GM20000 (cell line): ENCODE measurements around the gene METTL8.

Experiments used
- DNase-seq: peaks from one replicate; pipeline ENCODE4 v3.0.0; 2012; ENCODE audit warnings: low spot score
- TF ChIP-seq, protein P1 (sequence below): IDR thresholded peaks from 2 replicates; pipeline ENCODE4 v1.5.1; 2012; ENCODE audit warnings: mild to moderate bottlenecking, control low read depth; ENCODE audit errors: extremely low read depth, missing control alignments

Gene METTL8

DNA sequence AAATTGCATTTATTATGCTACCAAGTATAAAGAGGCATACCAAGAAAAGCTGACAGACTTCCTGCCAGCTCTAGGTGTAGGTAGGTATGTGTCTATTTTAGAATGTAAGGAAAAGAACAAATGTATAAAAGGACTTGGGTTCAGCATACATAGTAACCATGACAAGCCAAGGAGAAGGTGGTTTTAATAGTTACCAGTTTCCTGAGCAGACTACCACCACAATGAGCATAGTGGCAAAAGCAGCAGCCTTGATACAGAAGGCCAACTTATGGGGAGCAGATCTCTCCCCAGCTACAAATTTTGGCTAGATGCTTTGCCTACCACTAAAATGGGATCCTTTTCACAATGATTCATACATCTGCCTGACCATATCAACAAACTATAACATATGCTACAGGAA is 34.5 kb downstream of the METTL8 start:
- no peak for DNase-seq
- TF ChIP-seq, protein P1, sequence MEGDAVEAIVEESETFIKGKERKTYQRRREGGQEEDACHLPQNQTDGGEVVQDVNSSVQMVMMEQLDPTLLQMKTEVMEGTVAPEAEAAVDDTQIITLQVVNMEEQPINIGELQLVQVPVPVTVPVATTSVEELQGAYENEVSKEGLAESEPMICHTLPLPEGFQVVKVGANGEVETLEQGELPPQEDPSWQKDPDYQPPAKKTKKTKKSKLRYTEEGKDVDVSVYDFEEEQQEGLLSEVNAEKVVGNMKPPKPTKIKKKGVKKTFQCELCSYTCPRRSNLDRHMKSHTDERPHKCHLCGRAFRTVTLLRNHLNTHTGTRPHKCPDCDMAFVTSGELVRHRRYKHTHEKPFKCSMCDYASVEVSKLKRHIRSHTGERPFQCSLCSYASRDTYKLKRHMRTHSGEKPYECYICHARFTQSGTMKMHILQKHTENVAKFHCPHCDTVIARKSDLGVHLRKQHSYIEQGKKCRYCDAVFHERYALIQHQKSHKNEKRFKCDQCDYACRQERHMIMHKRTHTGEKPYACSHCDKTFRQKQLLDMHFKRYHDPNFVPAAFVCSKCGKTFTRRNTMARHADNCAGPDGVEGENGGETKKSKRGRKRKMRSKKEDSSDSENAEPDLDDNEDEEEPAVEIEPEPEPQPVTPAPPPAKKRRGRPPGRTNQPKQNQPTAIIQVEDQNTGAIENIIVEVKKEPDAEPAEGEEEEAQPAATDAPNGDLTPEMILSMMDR, result no peak

DNA sequence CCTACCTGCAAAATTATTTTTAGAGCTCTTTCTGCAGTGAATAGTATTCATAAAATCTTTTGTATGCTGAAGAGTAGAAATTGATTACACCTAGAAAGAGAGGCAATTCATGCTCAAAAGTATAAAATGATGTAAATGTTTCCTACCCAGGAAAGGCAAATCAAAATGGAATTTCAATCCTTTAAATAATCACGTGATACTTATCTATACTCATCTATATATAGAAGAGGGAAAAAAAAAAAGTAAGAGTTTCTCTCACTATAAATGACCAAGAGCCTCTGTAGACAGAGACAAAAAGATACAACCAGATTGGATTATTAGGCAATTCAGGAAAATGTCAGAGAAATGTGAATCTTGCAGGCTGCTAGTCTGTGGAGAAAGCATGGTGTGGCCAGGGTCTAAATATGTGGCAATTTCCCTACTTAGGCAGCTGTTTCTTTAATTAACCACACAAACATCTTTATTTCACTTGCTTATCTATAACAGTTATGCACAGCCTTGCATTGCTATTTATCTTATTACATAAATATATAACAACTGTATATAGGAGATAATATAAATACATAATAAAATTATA is 39.5 kb downstream of the METTL8 start:
- DNase-seq, result no peak
- TF ChIP-seq, protein P1, result no peak

DNA sequence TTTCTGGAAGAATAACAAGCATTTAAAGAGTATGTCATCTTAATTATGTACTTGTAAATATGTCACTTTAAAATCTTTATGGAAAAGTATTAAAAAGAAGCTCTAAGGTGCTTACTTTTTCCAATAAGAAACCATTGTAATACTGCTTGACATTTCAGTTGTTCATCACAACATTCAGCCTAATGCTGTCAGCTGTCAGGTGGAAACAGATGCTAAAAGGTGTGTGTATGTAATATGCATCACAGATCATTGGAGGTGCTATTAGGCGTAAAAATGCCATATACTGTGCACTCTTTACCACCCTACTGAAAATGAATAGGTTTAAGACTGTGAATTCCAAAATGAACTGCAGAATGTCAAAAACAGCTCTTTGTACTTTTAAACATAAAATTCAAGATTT is 40.3 kb downstream of the METTL8 start:
- TF ChIP-seq, protein P1, result no peak
- no peak for DNase-seq

DNA sequence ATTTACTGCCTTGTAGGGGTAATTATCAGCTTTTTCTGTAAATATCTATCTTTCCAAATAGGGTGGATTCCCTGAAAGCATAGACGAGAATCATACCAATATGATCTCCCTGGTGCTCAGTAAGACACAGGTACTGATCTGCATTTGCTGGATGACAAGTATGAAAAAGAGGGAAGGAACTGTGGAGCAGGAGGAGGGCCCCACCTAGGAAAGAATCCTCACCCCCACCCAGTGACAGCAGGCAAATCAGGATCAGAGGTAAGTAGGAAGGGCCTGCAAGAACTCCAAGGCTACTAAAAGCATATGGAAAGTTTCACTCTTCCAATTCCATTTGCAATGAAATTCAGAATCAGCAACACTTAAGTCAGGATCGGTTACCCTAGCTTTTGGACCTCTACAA is 42.3 kb downstream of the METTL8 start:
- TF ChIP-seq, protein P1, result no peak
- no peak for DNase-seq

DNA sequence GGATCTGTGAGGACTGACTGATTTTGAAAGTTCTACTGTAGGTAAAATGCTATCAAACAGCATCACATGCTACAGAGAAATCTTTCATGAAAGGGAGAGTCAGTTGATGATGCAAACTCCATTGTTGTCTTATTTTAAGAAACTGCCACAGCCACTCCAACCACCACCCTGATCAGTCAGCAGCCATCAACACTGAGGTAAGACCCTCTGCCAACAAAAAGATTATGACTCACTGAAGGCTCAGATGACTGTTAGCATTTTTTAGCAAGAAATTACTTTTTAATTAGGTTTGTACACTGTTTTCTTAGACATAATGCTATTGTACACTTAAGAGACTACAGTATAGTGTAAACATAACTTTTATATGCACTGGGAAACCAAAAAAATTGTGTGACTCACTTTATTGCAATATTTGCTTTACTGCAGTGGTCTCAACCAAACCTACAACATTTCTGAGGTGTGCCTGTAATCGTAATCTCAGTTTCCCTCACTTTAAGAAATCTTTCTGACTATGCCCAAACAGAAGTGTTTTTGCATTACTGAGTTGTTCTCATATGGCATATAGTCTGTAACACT is 42.8 kb downstream of the METTL8 start:
- TF ChIP-seq, protein P1, result no peak
- no peak for DNase-seq

DNA sequence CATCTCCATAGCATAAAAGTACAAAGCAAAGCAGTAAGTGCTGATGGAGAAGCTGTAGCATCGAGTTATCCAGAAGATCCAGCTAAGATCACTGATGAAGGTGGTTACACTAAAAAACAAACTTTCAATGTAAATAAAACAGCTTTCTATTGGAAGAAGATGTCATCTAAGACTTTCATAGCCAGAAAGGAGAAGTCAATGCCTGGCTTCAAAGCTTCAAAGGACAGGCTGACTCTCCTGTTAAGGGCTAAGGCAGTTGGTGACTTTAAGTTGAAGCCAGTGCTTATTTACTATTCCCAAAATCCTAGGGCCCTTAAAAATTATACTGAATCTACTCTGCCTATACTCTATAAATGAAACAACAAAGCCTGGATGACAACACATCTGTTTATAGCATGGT is 44.0 kb downstream of the METTL8 start:
- TF ChIP-seq, protein P1, result no peak
- DNase-seq, result no peak

DNA sequence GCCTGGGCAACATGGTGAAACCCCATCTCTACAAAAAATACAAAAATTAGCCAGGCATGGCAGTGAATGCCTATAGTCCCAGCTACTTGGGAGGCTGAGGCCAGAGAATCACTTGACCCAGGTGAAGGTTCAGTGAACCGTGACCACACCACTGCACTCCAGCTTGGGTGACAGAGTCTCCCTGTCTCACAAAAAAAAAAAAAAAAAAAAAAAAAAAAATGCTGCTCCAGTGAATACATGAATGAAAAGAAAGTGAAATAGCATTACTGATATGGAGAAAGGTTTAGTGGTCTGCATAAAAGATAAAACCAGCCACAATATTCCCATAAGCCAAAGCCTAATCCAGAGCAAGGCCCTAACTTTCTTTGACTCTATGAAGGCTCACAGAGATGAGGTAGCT is 44.5 kb downstream of the METTL8 start:
- no peak for DNase-seq
- TF ChIP-seq, protein P1, result no peak
